SU-DHL-6 (cell line): Measurements from ENCODE around the gene SLC9A3.

ENCODE experiments used
- H2AFZ ChIP-seq: fragments of 200-600 bp; sonication (generic); 2 replicates; pipeline ENCODE4 v1.6.1; 2014; ENCODE audit warnings: low read depth, mild to moderate bottlenecking, moderate library complexity, mixed read lengths, antibody characterized with exemption, low read length; ENCODE audit not compliant: severe bottlenecking
- H3F3A ChIP-seq: fragments of 200-600 bp; shearing (Covaris generic); 2 replicates; pipeline ENCODE4 v1.6.0; 2016; ENCODE audit warnings: antibody characterized with exemption, mild to moderate bottlenecking; ENCODE audit not compliant: insufficient read depth
- H3K27ac ChIP-seq: fragments of 200-600 bp; sonication (generic); 2 replicates; pipeline ENCODE4 v1.5.1; 2016; ENCODE audit warnings: low read depth, mild to moderate bottlenecking, low read length, moderate library complexity, mixed read lengths
- H3K27me3 ChIP-seq: fragments of 200-600 bp; sonication (generic), shearing (Covaris generic); 2 replicates; pipeline ENCODE4 v1.6.0; 2014; ENCODE audit warnings: mild to moderate bottlenecking, low read length
- H3K36me3 ChIP-seq: fragments of 200-600 bp; sonication (generic); 2 replicates; pipeline ENCODE4 v1.6.1; 2014; ENCODE audit warnings: mild to moderate bottlenecking, low read length, mixed read lengths
- H3K4me2 ChIP-seq: fragments of 300-600, 200-600 bp; shearing (Covaris generic), sonication (generic); 2 replicates; pipeline ENCODE4 v1.6.0; 2014; ENCODE audit warnings: low read length, low read depth, mild to moderate bottlenecking; ENCODE audit not compliant: poor library complexity, severe bottlenecking
- H3K4me3 ChIP-seq: fragments of 200-600 bp; sonication (generic); 2 replicates; pipeline ENCODE4 v1.5.1; 2014; ENCODE audit warnings: antibody characterized with exemption, low read length, mild to moderate bottlenecking, mixed read lengths; ENCODE audit not compliant: insufficient read depth, poor library complexity, severe bottlenecking
- H3K79me2 ChIP-seq: fragments of 200-600 bp; sonication (generic); 2 replicates; pipeline ENCODE4 v1.6.1; 2014; ENCODE audit warnings: mild to moderate bottlenecking, low read length, moderate library complexity; ENCODE audit not compliant: insufficient read depth
- H3K9ac ChIP-seq: fragments of 200-600 bp; sonication (generic); 2 replicates; pipeline ENCODE4 v1.7.0; 2014; ENCODE audit warnings: mild to moderate bottlenecking, low read length
- H3K9me2 ChIP-seq: fragments of 200-600 bp; sonication (generic); replicated peaks from 2 replicates; pipeline ENCODE4 v1.6.1; 2014; ENCODE audit warnings: low read length; ENCODE audit not compliant: insufficient read depth
- H3K9me3 ChIP-seq: fragments of 200-600 bp; sonication (generic); 2 replicates; pipeline ENCODE4 v1.6.1; 2014; ENCODE audit warnings: low read length, mixed read lengths; ENCODE audit not compliant: insufficient read depth
- H4K20me1 ChIP-seq: fragments of 200-600 bp; sonication (generic); 2 replicates; pipeline ENCODE4 v1.6.1; 2014; ENCODE audit warnings: low read depth, mild to moderate bottlenecking, antibody characterized with exemption, low read length, moderate library complexity, mixed read lengths
- CTCF ChIP-seq: fragments of 200-600 bp; sonication (generic); IDR thresholded peaks from one replicate; pipeline ENCODE4 v1.5.1; 2017; ENCODE audit warnings: antibody characterized with exemption, mild to moderate bottlenecking, low read length, moderate library complexity; ENCODE audit not compliant: insufficient read depth, poor library complexity, severe bottlenecking
- EZH2phosphoT487 ChIP-seq: fragments of 200-600 bp; sonication (generic), shearing (Covaris generic); conservative IDR thresholded peaks from 2 replicates; pipeline ENCODE4 v1.6.1; 2018; ENCODE audit warnings: mild to moderate bottlenecking, antibody characterized with exemption, low read length, moderate library complexity, mixed read lengths

SLC9A3 gene

GRCh38 chr5:520196-520849 is 3.9 kb downstream of the SLC9A3 start:
- Histone ChIP-seq H3K9me3 (no peaks in the 10 kb centered on the region), H3K4me2 (no peak overlapping the region), H4K20me1 (no peaks in the 10 kb centered on the region), H3K27ac (no peak overlapping the region), H3F3A (no peaks in the 10 kb centered on the region), H3K9ac (no peak overlapping the region), H2AFZ (no peak overlapping the region), H3K27me3 (no peaks in the 10 kb centered on the region), H3K4me3 (no peak overlapping the region), H3K9me2 (no peaks in the 10 kb centered on the region), H3K36me3 (no peaks in the 10 kb centered on the region), H3K79me2 (no peaks in the 10 kb centered on the region)
- TF ChIP-seq EZH2phosphoT487 (no peak), CTCF (no peak)

GRCh38 chr5:518721-519120 is 5.5 kb downstream of the SLC9A3 start:
- H3K9me2 ChIP-seq = no peaks in the 10 kb centered on the region
- H3K79me2 ChIP-seq = no peaks in the 10 kb centered on the region
- no peaks in the 10 kb centered on the region for H3K9me3 ChIP-seq
- H2AFZ ChIP-seq = no peak overlapping the region
- H3K36me3 ChIP-seq = no peaks in the 10 kb centered on the region
- no peak overlapping the region for H3K4me3 ChIP-seq
- no peak overlapping the region for H3K9ac ChIP-seq
- H3F3A ChIP-seq = no peaks in the 10 kb centered on the region
- no peaks in the 10 kb centered on the region for H4K20me1 ChIP-seq
- TF ChIP-seq EZH2phosphoT487 (no peak), CTCF (no peak)
- H3K4me2 ChIP-seq = no peak overlapping the region
- H3K27me3 ChIP-seq = no peaks in the 10 kb centered on the region
- no peak overlapping the region for H3K27ac ChIP-seq

GRCh38 chr5:517535-518100 is 6.6 kb downstream of the SLC9A3 start:
- Histone ChIP-seq H3K9ac (no peak overlapping the region), H3K4me2 (no peak overlapping the region), H4K20me1 (no peaks in the 10 kb centered on the region), H3K27me3 (no peaks in the 10 kb centered on the region), H3K9me3 (no peaks in the 10 kb centered on the region), H2AFZ (no peak overlapping the region), H3F3A (no peaks in the 10 kb centered on the region), H3K27ac (no peak overlapping the region), H3K4me3 (no peak overlapping the region), H3K79me2 (no peaks in the 10 kb centered on the region), H3K9me2 (no peaks in the 10 kb centered on the region), H3K36me3 (no peaks in the 10 kb centered on the region)
- TF ChIP-seq CTCF (no peak), EZH2phosphoT487 (no peak)
